Activated naive CD4-positive, alpha-beta T cell treated with anti-CD3 and anti-CD28 coated beads, Interleukin-2, amount 50 U/mL, for 72 hours (primary cell): Measurements from ENCODE around the gene GZMM. TPM values are rescaled to one million over a fixed set of nuclear protein-coding genes. Genes with fewer than 3 reads are reported as not detected.

Experiments
- ATAC-seq, 2 donors: fragments of 150-1000 bp; cut with Tn5 transposase; 2 replicates each; pipeline ENCODE4 v1.10.0; 2021; ENCODE audit warnings: mild to moderate bottlenecking in 2 of 2, moderate library complexity in 2 of 2
- DNase-seq, 2 donors: peaks; one replicate each; pipeline ENCODE4 v3.0.0; 2021 to 2022; ENCODE audit warnings: low spot score in 2 of 2
- H3K27ac Mint-ChIP-seq, 2 donors: one replicate each; pipeline ENCODE4 v1.8.0; 2022; ENCODE audit warnings: mild to moderate bottlenecking in 2 of 2, mixed read lengths in 2 of 2
- H3K36me3 Mint-ChIP-seq, 2 donors: one replicate each; pipeline ENCODE4 v1.8.0; 2022; ENCODE audit warnings: mixed read lengths in 2 of 2
- H3K9me3 Mint-ChIP-seq, 2 donors: one replicate each; pipeline ENCODE4 v1.8.0; 2022; ENCODE audit warnings: mixed read lengths in 2 of 2
- total RNA-seq, 2 donors: library from RNA; stranded (reverse); gene quantifications; one replicate each; pipeline ENCODE4 v1.2.3, GENCODE V29; 2022

GZMM gene
- total RNA-seq, 2 donors from 2014 or later = 14.1 to 52.7 TPM

DNA sequence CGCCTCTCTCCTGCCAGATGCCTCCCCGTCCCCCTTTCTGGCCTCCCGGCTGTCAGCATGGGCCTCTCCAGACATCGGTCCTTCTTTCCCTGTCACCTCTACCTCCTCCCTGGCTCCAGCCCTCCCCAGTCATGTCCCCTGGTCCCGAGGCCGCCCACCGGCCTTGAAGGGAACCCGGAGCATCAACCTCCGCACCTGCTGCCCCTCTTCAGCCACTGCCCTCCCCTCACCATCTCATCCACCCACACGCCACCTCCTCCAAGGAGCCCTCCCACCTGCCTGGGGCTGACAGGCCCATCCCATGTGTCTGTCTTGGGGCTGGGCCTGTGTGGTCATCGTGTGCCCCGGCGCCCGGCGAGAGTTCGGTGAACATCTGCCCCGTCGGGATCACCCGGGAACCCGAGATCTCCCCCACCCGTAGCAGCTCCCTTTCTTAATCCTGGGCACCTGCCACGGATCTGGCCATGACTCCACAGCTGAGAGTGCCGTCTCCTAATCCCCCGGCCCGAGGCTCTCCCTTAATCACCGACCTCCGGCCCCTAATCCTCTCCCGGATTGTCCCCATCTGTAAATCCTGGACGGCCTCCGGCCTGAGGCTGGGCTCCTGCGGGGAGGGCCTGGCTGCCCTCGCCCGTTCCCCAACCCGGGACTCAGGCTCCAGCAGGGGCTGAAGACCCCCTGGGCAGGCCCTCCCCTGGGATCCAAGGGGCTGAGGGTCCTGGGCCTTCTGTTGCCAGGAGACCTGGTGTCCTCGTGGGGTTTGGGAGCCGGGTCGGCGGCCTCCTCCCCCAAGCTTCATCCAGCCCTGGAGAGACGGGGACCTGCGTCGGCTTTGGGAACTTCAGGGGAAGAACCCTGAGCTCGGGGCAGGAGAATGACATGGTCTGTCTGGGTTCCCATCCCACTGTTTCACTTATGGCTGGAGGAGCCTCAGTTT, 51.7 kb downstream of the GZMM start:
- ATAC-seq = no peak
- no peaks in the 10 kb centered on the region for H3K9me3 Mint-ChIP-seq
- DNase-seq = no peak

DNA sequence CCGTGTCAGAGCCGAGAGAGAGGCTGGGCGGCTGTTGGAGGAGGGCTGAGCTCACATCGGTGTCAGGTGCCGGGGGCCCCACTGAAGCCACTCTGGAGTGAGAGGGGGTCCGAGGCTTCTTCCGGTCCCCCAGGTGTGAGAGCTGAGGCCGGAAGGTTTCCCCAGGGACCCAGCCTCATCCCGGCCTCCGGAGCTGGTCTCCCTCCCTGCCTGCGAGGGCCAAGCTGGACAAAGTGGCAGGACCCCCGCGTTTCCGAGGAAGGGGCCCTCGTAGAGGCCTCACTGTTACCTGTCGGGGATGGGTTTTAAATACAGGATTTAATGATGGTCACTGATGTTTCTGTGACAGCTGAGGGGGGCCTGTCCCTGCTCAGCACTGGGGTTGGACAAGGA, 52.4 kb downstream of the GZMM start:
- Mint-ChIP-seq H3K36me3 (no peaks in the 10 kb centered on the region), H3K9me3 (no peaks in the 10 kb centered on the region), H3K27ac (no peak overlapping the region)
- DNase-seq (no peak), ATAC-seq (no peak)

More for the DNA sequence above, 51.7 kb downstream of the GZMM start:
- no peaks in the 10 kb centered on the region for H3K36me3 Mint-ChIP-seq
- no peak overlapping the region for H3K27ac Mint-ChIP-seq

DNA sequence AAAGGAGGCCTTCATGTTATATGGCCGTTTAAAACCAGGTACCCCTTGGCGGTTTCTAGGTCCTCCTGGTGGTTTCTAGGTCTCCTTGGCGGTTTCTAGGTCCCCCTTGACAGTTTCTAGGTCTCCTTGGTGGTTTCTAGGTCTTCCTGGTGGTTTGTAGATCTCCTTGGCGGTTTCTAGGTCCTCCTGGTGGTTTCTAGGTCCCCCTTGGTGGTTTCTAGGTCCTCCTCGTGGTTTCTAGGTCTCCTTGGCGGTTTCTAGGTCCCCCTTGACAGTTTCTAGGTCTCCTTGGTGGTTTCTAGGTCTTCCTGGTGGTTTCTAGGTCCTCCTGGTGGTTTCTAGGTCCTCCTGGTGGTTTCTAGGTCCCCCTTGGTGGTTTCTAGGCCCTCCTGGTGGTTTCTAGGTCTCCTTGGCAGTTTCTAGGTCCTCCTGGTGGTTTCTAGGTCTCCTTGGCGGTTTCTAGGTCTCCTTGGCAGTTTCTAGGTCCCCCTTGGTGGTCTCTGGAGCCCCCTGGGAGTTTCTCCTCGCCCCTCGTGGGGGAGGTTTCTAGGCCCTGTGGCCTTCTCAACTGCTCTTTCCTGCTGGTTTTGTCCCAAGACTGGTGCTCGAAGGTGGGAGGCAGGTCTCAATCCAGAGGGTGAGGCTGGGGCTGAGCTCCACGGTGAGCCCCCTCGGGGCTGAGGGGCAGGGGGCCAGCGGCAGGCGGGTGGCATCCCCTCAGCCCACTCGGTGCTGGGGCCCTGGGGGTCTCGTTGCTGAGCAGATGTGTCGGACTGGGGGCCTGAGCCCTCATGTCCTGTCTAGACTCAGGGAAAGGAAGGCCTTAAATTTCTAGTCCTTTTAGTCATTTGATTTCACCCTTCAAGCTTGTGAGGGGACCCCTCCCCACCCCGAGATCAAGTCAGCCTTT, 53.8 kb downstream of the GZMM start:
- Mint-ChIP-seq H3K9me3 (peaks cover 0 to 5% of the 10 kb centered on the region in 2 donors), H3K27ac (no peak overlapping the region), H3K36me3 (no peaks in the 10 kb centered on the region)
- DNase-seq (no peak), ATAC-seq (no peak)

Other genes with a start within 250 kb of the GZMM start
- 10 to 100 TPM; 22.8 to 34.3 TPM for gene MIER2, start 199.3 kb upstream of the GZMM start, total RNA-seq
- under 1 TPM in 1 of 2 donors, not detected in 1; 0.54 TPM for gene C2CD4C, start 134.9 kb upstream of the GZMM start, total RNA-seq
- not detected for gene SHC2, start 83.0 kb upstream of the GZMM start, total RNA-seq
- under 1 TPM; 0.25 to 0.47 TPM for gene MADCAM1, start 47.6 kb upstream of the GZMM start, total RNA-seq
- 10 to 100 TPM in 1 of 2 donors, 1 to 10 TPM in 1; 5.9 to 10.2 TPM for gene TPGS1, start 36.6 kb upstream of the GZMM start, total RNA-seq
- gene CDC34, start 12.3 kb upstream of the GZMM start, total RNA-seq = 10 to 100 TPM; 46.3 to 59.6 TPM
- 100 to 1,000 TPM; 170 to 194 TPM for gene BSG, start 28.5 kb downstream of the GZMM start, total RNA-seq
- gene HCN2, start 45.8 kb downstream of the GZMM start, total RNA-seq = under 1 TPM; 0.41 to 0.58 TPM
- 10 to 100 TPM; 47.0 to 57.7 TPM for gene POLRMT, start 89.5 kb downstream of the GZMM start, total RNA-seq
- not detected for gene FGF22, start 95.8 kb downstream of the GZMM start, total RNA-seq
- 10 to 100 TPM; 69.6 to 98.7 TPM for gene RNF126, start 119.2 kb downstream of the GZMM start, total RNA-seq
- 10 to 100 TPM in 1 of 2 donors, 1 to 10 TPM in 1; 4.1 to 10.1 TPM for gene FSTL3, start 132.3 kb downstream of the GZMM start, total RNA-seq
- gene PRSS57, start 151.4 kb downstream of the GZMM start, total RNA-seq = not detected
- under 1 TPM in 1 of 2 donors, not detected in 1; 0.66 TPM for gene PALM, start 164.9 kb downstream of the GZMM start, total RNA-seq
- gene MISP, start 207.1 kb downstream of the GZMM start, total RNA-seq = under 1 TPM in 1 of 2 donors, not detected in 1; 0.50 TPM